Activated CD4-positive, alpha-beta T cell treated with anti-CD3 and anti-CD28 coated beads for 36 hours (primary cell): Measurements from ENCODE around the gene PHF24. TPM values are rescaled to one million over a fixed set of nuclear protein-coding genes. Genes with fewer than 3 reads are reported as not detected.

Source experiments
- ATAC-seq: fragments of 200-7000 bp; cut with Tn5 transposase; one replicate; pipeline ENCODE4 v1.10.0; 2021; ENCODE audit warnings: mild to moderate bottlenecking, moderate library complexity
- CTCF ChIA-PET: fragments of 350-600 bp; sonication (Branson Sonifier 250); formaldehyde crosslinking; loops from one replicate; lab custom pipeline; 2021; ENCODE audit warnings: antibody characterized with exemption; lab: Charles Lee
- POLR2A ChIA-PET: fragments of 350-600 bp; sonication (Branson Sonifier 250); formaldehyde crosslinking; loops from one replicate; lab custom pipeline; 2021; ENCODE audit warnings: antibody characterized with exemption, inconsistent platforms; lab: Charles Lee
- DNase-seq: peaks from one replicate; pipeline ENCODE4 v3.0.0-alpha.2; 2020
- H3K27ac Mint-ChIP-seq: one replicate; pipeline ENCODE4 v1.8.0; 2021; ENCODE audit warnings: mixed read lengths
- H3K27me3 Mint-ChIP-seq: one replicate; pipeline ENCODE4 v1.8.0; 2021; ENCODE audit warnings: mixed read lengths
- H3K36me3 Mint-ChIP-seq: one replicate; pipeline ENCODE4 v1.8.0; 2021; ENCODE audit warnings: low read depth, mixed read lengths
- H3K4me1 Mint-ChIP-seq: one replicate; pipeline ENCODE4 v1.8.0; 2021; ENCODE audit warnings: mixed read lengths
- H3K4me3 Mint-ChIP-seq: one replicate; pipeline ENCODE4 v1.8.0; 2021; ENCODE audit warnings: mild to moderate bottlenecking, moderate library complexity, mixed read lengths
- H3K9me3 Mint-ChIP-seq: one replicate; pipeline ENCODE4 v1.8.0; 2021; ENCODE audit warnings: low read depth, mixed read lengths
- intact Hi-C, 2 experiments: fragments of 100-400 bp; cut with DNase I in 1 of 2; cut with micrococcal nuclease in 1 of 2; formaldehyde crosslinking; loops; one replicate each; pipeline versions ENCODE4 v1.14.2 to v1.15.1; 2022 to 2024; cut with DNase I, micrococcal nuclease
- total RNA-seq, 2 experiments: library from RNA; stranded (reverse); gene quantifications; one replicate each; pipeline ENCODE4 v1.2.3, GENCODE V29; 2021

The PHF24 gene
- total RNA-seq, 2 experiments from 2014 or later, result 0.09 to 0.18 TPM

DNA sequence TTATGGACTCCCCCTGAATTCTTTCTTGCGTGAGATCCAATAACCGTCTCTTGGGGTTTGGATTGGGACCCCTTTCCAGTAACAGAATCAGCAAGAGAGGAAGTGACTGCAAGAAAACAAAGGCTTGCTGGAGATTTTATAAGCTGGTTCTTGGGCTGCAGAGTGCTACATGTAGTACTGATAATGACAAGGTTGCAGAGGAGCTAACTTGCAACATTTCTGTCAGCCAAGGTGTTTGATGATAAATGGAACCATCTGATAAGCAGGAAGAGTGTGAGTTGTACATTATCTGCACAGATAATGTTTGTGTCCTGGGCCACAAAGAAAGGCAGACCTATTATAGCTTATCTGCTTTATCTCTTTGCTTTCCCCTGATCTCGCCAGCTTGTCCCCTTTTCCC is 68.6 kb downstream of the PHF24 start:
- H3K27me3 Mint-ChIP-seq, result no peaks in the 10 kb centered on the region
- DNase-seq (no peak), ATAC-seq (no peak)
- peaks cover 15% of the 10 kb centered on the region for H3K4me1 Mint-ChIP-seq
- no peaks in the 10 kb centered on the region for H3K9me3 Mint-ChIP-seq
- intact Hi-C loops, result no loop called here
- H3K4me3 Mint-ChIP-seq, result no peak overlapping the region
- no peak overlapping the region for H3K27ac Mint-ChIP-seq
- H3K36me3 Mint-ChIP-seq, result peaks cover 11% of the 10 kb centered on the region
- ChIA-PET CTCF (interaction anchor here (1.1 to 1.6 kb wide), 5 partner anchors 8 to 127 kb away, joined by 4 to 8 read pairs (median 4); a partner anchor contains a TSS), POLR2A (no interaction called here)

DNA sequence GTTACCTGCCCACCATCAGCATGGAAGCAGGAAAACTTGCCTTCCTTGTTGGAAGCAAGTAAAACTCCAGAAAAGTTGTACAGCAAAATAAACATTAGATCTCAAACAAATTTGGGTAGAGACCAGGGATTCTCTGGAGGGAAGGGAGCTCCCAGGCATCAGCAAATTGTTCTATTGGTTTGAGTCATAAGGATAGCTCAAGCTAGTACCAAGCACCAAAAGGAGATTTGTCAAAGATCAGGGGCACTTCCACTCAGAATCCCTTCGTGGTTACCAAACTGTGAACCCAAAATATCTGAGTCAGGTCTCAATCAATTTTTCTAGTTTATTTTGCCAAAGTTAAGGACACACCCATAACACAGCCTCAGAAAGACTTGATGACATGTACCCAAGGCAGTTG is 69.3 kb downstream of the PHF24 start:
- H3K27me3 Mint-ChIP-seq, result no peaks in the 10 kb centered on the region
- H3K4me1 Mint-ChIP-seq, result peaks cover 15% of the 10 kb centered on the region
- H3K9me3 Mint-ChIP-seq, result no peaks in the 10 kb centered on the region
- ChIA-PET POLR2A (no interaction called here), CTCF (interaction anchor here (1.1 to 1.6 kb wide), 6 partner anchors 9 to 128 kb away, joined by 4 to 8 read pairs (median 4); a partner anchor contains a TSS)
- ATAC-seq (no peak), DNase-seq (no peak)
- intact Hi-C loops, result no loop called here
- H3K36me3 Mint-ChIP-seq, result peaks cover 6% of the 10 kb centered on the region
- H3K4me3 Mint-ChIP-seq, result no peak overlapping the region
- no peak overlapping the region for H3K27ac Mint-ChIP-seq

DNA sequence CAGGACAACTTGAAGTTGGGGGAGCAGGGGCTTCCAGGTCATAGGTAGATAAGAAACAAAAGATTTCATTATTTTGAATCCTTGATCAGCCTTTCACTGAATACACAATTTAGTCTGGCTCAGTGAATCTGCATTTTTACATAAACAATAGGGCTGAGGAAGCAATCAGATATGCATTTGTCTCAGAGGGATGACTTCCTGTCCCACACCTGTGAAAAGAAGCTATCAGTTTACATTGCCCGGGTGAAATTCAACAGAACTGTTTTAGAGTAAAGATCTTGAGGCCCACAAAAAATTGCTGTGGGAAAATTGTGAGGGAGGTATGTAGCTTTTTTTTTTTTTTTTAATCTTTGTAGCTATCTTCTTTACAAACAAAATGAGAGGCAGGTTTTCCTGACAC is 69.8 kb downstream of the PHF24 start:
- ChIA-PET POLR2A (no interaction called here), CTCF (interaction anchor here (0.6 to 1.6 kb wide), 7 partner anchors 14 to 128 kb away, joined by 3 to 8 read pairs (median 4); a partner anchor contains a TSS)
- ATAC-seq, result no peak
- DNase-seq, result no peak
- no peak overlapping the region for H3K4me3 Mint-ChIP-seq
- no peak overlapping the region for H3K27ac Mint-ChIP-seq
- intact Hi-C loops, result no loop called here
- H3K27me3 Mint-ChIP-seq, result no peaks in the 10 kb centered on the region
- peaks cover 6% of the 10 kb centered on the region for H3K36me3 Mint-ChIP-seq
- no peaks in the 10 kb centered on the region for H3K9me3 Mint-ChIP-seq
- peaks cover 15% of the 10 kb centered on the region for H3K4me1 Mint-ChIP-seq

DNA sequence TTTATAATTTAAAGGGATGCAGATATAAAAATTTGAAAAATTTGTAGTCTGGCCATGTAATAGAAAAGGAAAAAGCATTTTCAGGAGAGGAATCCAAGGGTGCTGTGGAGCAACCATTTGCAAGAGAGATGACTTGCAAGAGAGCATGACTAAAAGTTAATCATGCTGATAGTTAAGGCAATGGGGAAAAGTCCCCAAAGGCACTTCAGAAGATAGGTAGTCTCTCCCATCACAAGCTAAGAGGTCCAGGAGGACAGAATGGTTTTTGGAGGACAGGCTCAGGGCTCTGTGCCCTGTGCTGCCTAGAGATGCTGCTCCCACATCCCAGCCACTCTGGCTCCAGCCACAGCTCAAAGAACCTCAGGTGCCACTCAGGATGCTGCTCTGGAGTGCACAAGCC is 70.3 kb downstream of the PHF24 start:
- CTCF ChIA-PET, result interaction anchor here (0.6 to 1.5 kb wide), 5 partner anchors 9 to 48 kb away, joined by 3 to 5 read pairs (median 5); a partner anchor contains a TSS
- Mint-ChIP-seq H3K4me1 (peaks cover 14% of the 10 kb centered on the region), H3K27ac (no peak overlapping the region), H3K4me3 (no peak overlapping the region), H3K36me3 (peaks cover 6% of the 10 kb centered on the region), H3K27me3 (no peaks in the 10 kb centered on the region), H3K9me3 (no peaks in the 10 kb centered on the region)
- ATAC-seq (peak; percentile 42), DNase-seq (no peak)
- intact Hi-C loops, result no loop called here
- POLR2A ChIA-PET, result no interaction called here

DNA sequence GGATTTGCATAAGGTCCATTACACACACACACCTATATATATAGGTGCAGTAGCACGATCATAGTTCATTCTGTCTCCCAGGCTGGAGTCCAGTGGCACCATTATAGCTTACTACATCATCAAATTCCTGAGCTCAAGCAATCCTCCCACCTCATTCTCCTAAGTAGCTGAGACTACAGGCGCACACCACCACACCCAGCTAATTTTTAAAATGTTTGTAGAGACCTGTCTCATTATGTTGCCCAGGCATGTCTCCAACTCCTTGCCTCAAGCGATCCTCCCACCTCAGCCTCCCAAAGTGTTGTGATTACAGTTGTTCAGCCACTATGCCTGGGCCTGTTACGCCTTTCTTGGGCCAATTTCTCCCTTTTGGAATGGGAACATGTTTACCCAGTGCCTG is 71.2 kb downstream of the PHF24 start:
- DNase-seq (no peak), ATAC-seq (no peak)
- intact Hi-C loops, result no loop called here
- no peak overlapping the region for H3K4me3 Mint-ChIP-seq
- H3K9me3 Mint-ChIP-seq, result no peaks in the 10 kb centered on the region
- H3K27ac Mint-ChIP-seq, result no peak overlapping the region
- POLR2A ChIA-PET, result no interaction called here
- peaks cover 10% of the 10 kb centered on the region for H3K4me1 Mint-ChIP-seq
- peaks cover 2% of the 10 kb centered on the region for H3K36me3 Mint-ChIP-seq
- CTCF ChIA-PET, result interaction anchor here (0.6 to 1.2 kb wide), 4 partner anchors 9 to 189 kb away, joined by 3 to 5 read pairs (median 3); no protein-coding TSS in a partner anchor
- H3K27me3 Mint-ChIP-seq, result no peaks in the 10 kb centered on the region

DNA sequence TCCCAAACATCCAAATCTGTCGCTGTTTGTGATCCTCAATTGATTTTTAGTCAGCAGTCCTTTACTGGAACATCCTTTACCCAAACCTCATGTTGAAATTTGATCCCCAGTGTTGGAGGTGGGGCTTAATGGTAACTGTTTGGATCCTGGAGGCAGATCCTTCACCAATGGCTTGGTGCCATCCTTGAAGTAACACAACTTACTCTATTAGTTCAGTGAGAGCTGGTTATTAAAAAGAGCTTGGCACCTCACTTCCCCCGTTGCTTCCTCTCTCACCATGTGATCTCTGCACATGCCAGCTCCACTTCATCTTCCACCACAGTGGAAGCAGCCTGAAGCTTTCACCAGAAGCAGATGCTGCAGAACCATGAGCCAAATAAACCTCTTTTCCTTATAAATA is 71.8 kb downstream of the PHF24 start:
- Mint-ChIP-seq H3K27me3 (no peaks in the 10 kb centered on the region), H3K4me3 (no peak overlapping the region), H3K4me1 (peaks cover 10% of the 10 kb centered on the region), H3K36me3 (no peaks in the 10 kb centered on the region), H3K27ac (no peak overlapping the region), H3K9me3 (no peaks in the 10 kb centered on the region)
- DNase-seq (no peak), ATAC-seq (no peak)
- CTCF ChIA-PET, result interaction anchor here (0.7 kb wide), 1 partner anchor 54 kb away, joined by 3 read pairs; no protein-coding TSS in a partner anchor
- POLR2A ChIA-PET, result no interaction called here
- intact Hi-C loops, result no loop called here

Other genes with a start within 250 kb of the PHF24 start
- not detected for gene CCL21, start 248.1 kb upstream of the PHF24 start, total RNA-seq
- gene DNAJB5, start 31.5 kb downstream of the PHF24 start, total RNA-seq, result 10 to 100 TPM; 10.3 to 11.3 TPM
- 100 to 1,000 TPM; 261 to 268 TPM for gene VCP, start 114.3 kb downstream of the PHF24 start, total RNA-seq
- gene FANCG, start 121.7 kb downstream of the PHF24 start, total RNA-seq, result 10 to 100 TPM; 92.8 to 93.4 TPM
- 10 to 100 TPM; 21.0 to 27.2 TPM for gene PIGO, start 138.3 kb downstream of the PHF24 start, total RNA-seq
- gene STOML2, start 144.8 kb downstream of the PHF24 start, total RNA-seq, result 100 to 1,000 TPM; 169 to 201 TPM
- gene ATOSB, start 157.6 kb downstream of the PHF24 start, total RNA-seq, result 1 to 10 TPM; 5.7 to 6.4 TPM
- 1 to 10 TPM; 2.7 to 4.0 TPM for gene UNC13B, start 203.7 kb downstream of the PHF24 start, total RNA-seq